Stimulated activated CD4-positive, alpha-beta T cell treated with anti-CD3 and anti-CD28 coated beads, Interleukin-12 subunit alpha, Interleukin-12 subunit beta, amount 100 ng/mL, for 48 hours (primary cell): ENCODE results near the gene AKT2.
A peak's percentile ranks its signal among the peaks of the same experiment; 100 is the strongest.
"Not testable (repeated sequence)": the region's sequence is repeated elsewhere in the genome, so short reads cannot be mapped to it uniquely, and the experiment has no call there.

Source experiments
- DNase-seq, 3 donors: peaks; one replicate each; pipeline ENCODE4 v3.0.0-alpha.2; 2020; ENCODE audit warnings: low read depth in 2 of 3, low spot score in 1 of 3

The AKT2 gene

DNA sequence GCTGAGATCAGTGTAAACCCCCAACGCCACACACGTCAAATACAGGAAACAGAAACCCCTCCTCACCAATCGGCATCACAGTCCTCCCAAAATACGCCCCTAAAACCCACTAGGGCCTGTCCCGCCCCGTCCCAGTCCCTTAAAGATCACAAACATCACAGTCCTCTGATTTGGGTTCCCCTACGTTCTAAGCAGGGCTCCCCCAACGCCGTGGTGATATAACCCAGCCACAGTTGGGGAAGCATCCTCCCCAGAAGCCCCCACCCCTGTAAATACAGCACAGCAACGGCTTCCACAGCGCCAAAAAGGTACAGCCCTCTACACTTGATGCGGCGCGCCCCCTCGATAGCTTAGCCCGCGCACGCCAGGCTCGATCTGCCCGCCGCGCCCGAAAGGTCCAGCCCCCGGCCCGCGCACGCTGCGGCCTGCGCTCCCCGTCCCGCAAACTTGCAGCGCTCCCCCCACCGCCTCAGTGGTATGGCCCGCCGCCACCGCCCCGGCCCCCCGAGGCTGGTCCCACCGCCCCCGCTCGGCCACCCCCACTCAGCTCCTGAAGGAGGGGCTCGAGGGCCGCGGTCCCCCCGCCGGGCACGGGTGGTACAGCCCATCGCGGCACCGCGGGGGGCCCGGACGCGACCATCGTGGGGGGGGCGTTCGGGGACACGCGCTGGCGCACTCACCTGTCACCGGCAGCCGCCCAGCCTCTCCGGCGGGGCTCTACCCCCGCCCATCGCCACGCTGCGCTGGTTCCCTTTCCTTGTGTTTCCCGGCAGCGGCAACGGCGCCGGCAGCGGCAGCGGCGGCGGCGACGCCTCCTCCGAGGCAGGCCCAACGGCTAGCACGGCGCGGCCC, at the start of gene AKT2:
Gene AKT2, minus strand, starts transcription at position 845 of the 852 bp plus-strand sequence. CDS start 20,078 bp downstream, outside the sequence.
- peak; percentile 20 to 48 (median 43) for DNase-seq

DNA sequence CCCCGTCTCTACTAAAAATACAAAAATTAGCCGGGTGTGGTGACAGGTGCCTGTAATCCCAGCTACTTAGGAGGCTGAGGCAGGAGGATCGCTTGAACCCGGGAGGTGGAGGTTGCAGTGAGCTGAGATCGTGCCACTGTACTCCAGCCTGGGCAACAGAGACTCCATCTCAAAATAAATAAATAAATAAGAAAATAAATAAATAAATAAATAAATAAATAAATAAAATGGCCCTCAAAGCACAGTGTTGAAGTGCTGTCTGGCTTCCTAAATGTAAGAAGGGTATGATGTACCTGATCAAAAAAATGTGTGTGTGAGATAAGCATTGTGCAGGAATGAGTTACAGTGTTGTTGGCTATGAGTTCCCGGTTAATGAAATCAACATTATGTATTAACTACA, 47.9 kb upstream of the AKT2 start:
- not testable (repeated sequence) for DNase-seq

DNA sequence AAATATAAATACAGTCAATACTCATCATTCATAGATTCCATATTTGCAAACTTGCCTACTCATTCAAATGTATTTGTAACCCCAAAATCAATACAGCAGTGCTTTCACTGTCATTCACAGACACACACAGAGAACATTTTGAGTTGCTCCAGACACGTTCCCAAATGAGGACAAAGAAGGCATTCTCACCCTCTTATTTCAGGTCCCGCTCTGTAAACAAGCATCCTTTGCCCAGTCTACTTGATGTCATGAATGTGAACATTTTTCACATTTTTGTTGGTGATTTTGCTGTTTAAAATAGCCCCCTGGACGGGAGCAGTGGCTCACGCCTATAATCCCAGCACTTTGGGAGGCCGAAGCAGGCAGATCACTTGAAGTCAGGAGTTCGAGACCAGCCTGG, 47.5 kb upstream of the AKT2 start:
- no peak for DNase-seq

DNA sequence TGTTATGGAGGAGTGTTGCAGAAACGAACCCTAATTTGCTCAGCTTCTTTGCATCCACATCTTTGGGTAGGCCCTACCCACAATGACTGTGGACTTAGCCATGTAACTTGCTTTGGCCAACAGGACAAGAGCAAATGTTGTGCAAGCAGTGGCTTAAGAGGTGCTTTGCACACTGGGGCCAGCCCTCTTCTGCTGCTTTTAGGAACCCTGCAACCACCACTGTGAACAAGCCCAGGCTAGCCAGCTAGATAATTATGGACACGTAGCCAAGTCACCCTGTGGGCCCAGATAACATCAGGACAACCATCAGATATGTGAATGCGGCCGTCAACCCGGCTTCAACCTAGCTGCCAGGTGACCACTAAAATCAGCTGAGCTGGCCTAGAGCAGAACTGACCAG, 45.9 kb upstream of the AKT2 start:
- DNase-seq = no peak

DNA sequence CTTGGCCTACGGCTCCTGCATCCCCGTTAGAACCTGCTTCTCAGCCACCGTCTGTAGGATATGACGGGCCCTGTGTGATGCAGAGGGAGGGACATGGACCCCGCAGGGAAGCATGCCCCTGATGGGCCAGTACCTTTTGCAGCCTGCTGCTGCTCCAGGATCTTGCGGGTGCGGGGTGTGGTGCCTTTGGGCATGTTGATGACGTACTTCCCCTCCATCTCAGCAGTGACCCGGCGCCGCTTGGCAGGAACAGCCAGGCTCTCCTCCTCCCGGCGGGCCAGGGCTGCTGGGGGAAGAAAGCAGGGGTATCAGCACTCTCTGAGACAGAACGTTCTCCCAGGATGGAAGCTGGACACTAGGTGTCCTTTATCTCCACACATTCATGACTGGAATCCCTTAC, 41.1 kb upstream of the AKT2 start:
- DNase-seq = no peak

DNA sequence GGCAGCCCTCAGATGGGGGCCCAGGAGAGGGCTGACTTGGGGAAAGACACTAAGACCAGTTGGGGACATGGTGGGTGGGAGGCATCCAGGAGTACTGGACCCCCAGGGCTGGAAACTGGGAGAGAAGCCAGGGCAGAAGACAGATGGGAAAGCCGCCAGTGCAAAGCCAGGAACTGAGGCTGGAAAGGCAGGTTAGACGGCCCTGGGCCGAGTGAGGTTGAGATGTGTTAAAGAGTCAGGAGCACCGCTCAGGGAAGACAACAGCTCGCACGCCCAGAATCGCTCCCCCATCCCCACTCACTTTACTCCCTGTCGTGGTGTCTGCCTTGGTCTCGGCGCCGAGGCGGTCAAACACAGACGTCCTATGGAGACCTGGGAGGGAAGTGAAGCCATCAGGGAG, 38.6 kb upstream of the AKT2 start:
- no peak for DNase-seq

DNA sequence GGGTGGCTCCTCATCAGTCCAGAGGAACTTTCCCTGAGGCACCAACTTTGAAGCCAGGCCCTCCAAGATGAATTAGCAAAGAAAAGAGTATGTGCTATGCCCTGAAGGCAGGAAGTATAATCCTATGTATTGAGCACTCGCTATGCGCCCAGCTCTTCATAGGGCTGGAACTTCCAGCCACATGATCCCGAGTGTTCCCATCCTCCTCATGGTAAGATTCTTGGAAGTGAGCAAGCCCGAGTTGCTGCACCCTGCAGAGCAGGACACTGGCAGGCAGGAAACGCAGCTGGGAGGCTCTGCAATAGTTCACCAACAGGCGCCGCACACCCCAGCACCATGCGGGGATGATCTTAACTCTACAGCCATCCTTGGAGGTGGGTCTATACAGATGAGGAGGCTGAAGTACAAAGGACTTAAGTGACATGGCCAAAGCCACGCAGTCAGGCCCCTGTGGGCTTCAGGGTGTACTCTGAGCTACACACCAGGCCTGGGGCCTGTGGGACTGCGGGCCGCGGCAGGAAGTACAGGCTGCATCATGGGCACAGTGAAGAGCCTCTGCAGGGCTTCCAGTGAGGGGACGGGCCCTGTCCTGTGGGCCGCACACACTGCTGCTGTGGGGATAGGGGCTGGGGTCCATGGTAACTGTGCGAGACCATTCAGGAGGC, 37.9 kb upstream of the AKT2 start:
- DNase-seq = no peak

DNA sequence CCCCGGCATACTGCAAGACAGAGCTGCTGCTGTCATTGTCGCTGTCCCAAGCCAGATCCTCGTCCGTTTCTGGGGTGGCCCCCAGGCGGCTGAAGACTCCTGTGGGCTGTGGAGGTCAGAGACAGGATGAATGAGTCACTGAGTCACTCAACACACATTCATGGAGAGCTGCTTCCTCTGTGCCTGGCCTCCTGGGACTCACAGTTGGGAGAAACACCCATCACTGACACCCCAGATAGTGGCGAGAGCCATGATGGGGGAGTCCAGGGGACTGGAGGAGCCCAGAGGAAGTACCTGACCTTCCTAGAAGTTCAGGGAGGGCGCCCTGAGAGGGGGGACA, 37.1 kb upstream of the AKT2 start:
- no peak for DNase-seq

DNA sequence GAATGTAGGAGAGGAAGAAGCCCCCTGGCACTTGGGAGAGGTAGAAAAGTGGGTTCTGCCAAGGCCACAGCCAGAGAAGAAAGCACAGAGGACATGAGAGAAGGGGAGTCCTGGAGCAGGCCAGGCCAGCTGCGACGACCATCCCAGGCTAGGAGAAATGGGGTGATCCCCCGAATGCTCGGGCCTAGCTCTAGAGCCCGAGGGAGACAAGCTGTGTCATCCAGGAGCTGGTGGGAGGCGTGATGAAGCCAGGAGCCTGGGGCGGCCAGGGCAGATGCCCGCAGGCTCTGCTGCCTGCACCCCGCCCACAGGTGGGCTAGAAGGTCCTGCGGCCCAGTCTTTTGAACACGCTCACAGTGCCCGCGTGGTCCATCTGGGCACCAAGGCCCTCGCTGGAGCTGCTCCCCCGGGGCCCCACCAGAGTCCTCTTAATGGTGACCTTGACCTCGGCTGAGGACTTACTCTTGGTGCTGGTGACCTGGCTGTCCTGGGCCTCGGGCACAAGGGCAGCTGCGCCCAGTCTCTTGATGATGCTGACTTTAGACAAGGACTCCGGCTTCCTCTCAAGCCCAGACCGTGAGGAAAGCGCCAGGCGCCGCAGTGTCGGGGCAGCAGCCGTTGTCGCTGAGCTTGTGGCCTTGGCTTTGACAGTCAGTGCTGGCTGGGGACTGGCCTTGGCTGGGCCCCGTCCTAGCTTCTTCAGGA, 36.6 kb upstream of the AKT2 start:
- no peak for DNase-seq

DNA sequence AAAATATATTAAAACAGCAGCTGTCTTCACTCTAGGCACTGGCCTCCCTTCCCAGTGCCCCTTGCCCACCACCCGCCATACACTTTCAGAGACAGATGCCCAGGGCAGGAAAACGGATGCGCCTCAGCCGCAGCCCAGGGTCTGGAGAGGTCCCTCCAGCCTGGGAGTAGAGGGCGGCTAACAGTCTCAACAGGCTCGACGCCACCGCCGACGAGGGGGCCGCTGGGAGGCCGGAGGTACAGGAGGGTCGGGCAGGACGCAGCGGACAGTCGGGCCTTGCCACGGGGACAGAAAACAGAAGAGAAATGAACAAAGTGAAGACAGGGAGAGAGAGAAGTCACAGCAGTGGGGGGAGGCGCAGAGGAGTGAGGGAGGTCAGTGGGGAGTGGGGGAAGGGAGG, 35.9 kb upstream of the AKT2 start:
- no peak for DNase-seq

DNA sequence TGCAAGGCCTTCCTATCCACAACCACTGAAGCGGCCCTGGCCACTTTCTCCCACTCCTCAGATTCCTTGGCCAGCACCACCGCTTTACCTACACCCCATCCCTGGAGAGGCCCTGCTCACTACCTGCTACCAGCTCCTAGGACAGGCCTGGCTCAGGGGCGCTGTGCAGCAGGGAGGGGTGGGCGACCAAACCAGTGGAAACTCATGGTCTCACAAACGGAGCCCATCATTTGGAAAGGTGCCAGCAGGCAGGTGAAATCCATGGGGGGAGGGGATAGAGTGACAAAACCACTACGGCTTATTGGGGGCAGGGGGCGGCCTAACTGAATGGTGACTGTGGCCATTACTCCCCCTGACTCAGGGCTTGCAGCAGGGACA, 35.4 kb upstream of the AKT2 start:
- no peak for DNase-seq

DNA sequence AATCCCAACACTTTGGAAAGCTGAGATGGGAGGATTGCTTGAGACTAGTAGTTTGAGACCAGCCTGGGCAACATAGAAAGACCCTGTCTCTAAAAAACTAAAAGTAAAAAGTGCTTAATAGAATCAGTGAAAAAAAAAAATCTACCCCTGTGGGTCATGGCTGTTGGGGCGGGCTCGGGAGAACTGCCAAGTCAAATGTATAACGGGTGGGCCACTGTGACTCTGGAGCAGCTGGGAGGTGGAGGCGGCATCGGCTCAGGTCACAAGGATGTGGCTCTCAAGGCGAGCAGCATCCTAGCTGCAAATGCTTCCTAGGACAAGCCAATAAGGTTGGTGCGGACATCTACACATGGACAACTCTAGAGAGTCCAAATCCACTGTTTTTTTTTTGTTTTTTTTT, 32.2 kb upstream of the AKT2 start:
- DNase-seq = no peak

DNA sequence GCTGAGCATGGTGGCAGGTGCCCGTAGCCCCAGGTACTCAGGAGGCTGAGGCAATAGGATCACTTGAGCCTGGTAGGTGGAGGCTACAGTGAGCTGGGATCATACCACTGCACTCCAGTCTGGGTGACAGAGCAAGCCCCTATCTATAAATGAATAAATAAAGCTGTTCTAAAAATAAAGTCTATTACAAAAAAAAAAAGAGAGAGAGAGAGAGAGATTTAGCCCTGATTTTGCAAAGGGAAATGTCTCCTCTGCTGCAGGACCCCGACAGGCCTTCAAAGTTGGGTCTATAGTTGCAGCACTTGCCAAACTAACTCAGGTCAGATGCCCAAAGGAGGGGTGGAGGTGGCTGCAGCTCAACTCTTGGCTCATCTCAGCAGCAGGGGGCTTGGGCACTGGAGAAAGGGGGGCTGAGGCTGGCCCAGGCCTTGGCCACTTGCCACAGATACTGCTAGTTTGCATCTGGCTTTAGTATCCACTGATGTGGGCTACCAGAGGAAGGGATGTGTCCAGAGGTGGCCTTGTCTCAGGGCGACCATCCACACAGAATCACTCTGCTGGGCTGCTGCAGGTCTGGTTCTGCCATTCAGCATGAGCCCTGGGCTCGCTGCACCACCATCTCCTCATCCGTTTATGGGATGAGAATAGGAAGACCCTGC, 30.8 kb upstream of the AKT2 start:
- no peak for DNase-seq

DNA sequence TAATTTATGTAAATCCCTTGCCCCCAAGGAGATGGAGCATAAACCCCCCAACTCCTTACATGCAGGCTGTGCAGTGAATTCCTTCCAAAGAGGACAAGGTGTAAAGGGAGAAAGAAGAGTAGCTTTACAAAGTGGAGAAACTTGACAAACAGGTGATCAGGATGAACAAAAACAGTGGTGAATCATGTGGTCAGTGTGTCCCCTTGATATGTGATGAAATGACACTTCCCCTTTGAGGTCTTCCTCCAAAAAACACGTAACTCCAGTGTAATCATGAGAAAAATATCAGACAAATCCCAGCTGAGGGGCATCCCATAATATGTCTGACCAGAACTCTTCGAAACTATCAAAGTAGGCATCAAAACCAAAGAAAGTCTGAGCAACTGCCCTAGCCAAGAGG, 29.5 kb upstream of the AKT2 start:
- no peak for DNase-seq

DNA sequence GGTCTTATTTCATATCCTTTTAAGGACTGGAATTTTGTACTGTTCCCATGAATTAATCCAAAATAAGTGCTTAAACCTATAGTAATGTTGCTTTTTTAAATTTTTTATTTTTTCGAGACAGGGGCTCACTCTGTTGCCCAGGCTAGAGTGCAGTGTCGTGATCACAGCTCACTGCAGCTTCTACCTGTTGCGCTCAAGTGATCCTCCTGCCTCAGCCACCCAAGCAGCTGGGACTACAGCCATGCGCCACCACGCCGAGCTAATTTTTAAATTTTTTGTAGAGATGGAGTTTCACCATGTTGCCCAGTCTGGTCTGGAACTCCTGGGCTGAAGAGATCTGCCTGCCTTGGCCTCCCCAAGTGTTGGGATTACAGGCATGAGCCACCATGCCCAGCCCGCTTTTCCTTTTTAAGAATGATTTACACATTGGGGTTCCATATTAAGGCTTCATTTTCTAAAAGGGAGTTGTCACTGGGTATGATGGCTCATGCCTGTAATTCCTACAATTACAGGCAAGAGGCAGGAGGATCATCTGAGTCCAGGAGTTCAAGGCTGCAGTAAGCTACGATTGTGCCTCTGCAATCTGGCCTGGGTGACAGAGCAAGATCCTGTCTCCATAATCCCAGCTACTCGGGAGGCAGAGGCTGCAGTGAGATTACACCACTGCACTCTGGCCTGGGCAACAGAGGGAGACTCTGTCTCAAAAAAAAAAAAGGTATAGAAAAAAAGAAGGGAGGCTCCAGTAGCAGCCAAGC, 28.3 kb upstream of the AKT2 start:
- DNase-seq = no peak

DNA sequence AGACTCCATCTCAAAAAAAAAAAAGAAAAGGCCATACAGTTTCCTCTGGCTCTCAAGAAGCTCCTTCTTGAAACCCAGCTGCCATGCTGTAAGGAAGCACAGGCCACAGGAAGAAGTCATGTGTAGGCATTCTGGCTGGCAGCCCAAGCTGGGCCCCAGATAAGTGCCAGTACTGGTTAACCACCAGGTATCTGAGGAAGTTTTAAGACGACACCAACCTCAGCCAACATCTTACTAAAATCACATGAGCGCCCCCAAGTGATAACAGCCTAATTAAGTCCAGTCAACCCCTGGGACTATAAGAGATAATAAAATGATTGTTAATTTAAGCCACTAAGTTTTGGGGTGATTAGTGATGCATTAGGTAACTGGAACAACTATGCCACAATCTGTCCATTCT, 27.4 kb upstream of the AKT2 start:
- no peak for DNase-seq

DNA sequence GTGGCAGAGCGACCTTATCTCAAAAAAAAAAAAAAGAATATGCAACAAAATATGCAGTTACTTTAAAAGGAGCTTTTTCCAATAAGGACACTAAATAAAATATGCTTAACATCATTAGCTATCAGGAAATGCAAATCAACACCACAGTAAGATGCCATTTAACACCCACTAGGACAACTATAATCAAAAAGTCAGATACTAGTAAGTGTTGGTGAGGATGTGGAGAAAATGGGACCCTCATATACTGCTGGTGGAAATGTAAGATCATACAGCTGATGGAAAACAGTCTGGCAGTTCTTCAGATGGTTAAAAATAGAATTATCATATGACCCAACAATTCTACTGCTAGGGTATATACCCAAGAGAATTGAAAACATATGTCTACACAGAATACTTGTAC, 24.5 kb upstream of the AKT2 start:
- DNase-seq = no peak

DNA sequence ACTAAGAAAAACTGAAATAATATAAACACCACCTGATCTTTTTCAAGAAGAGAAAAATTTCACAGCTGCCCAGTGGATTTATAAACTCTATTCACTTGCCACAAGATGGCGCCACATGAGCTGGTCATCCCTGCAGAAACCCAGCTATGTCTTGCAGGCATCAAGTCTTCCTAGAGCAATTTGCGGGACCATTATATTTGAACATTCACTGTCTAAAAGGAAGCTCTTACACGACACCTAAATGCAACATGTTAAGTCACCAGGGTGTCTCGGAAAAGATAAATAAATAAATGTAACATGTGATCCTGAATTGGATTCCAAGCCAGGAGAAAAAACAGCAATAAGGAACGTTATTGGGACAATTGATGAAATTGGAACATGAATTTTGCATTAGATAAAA, 20.3 kb upstream of the AKT2 start:
- peak; percentile 50 to 77 (median 61) for DNase-seq

DNA sequence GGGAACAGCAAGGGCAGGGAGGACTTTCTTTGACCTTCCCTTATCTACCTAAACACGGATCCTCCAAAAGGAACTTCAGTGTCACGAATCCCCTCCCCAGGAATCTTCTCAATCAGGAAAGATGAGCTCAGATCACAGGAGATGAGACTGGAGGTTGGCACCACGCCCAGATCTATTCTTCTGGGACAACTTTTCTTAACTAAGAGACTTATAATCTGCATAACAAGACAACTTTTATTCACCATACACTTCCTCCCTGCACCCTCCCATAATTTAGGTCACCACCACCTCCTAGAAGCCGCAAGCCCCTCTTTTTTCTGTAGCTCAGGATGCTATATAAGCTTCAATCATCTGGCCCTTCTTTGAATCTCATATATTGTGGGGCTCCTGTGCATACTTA, 19.2 kb upstream of the AKT2 start:
- no peak for DNase-seq

DNA sequence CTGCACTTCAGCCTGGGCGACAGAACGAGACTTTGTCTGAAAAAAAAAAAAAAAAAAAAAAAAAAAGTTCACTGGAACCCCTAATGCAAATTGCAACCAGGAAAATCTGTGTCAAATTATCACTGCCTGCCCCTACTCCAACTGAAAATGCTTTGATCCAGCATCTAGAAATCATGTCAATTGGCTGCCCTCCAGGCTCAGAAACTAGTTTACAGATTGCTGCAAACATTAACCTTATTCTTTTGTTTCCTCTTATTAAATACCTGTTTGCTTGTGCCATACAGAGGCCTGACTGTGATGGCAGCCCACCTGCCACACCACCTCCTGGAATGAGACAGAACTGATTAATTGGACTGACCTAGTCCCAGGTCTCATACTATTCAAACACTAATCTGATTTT, 18.6 kb upstream of the AKT2 start:
- no peak for DNase-seq
